Measurements from ENCODE around the gene LRCH1.

LRCH1 gene

GRCh38 chr13:46536341-46536740 is 16.6 kb upstream of the LRCH1 start:
- no peak for DNase-seq

DNA sequence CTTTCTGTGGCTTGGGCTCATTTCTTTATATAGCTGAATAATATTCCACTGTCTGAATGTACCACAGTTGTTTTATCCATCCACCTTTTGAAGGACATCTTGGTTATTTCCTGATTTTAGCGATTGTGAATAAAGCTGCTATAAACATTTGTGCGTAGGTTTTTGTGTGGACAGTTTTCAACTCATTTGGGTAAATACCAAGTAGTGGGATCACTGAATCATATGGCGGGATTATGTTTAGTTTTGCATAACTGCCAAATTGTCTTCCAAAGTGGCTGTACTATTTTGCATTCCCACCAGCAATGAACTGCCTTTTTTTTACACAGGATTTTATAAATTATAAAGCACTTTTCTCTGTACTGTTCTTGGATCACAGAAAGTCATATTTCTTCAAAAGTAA is 13.7 kb upstream of the LRCH1 start:
- no peak for DNase-seq

DNA sequence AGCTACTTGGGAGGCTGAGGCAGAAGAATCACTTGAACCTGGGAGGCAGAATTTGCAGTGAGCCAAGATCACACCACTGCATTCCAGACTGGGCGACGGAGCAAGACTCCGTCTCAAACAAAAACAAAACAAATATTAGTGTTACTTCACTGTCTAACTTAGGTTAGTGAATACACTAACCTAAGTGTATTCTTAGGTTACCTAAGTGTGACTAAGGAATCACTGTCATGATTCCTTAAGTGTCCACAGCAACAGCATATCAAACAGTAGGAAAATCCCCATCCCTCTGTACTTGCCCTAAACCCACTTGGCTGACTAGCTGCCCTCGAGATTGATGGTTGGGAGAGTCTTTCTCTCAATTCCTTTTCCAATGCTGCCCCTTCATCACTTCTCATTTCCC is 11.8 kb upstream of the LRCH1 start:
- no peak for DNase-seq

DNA sequence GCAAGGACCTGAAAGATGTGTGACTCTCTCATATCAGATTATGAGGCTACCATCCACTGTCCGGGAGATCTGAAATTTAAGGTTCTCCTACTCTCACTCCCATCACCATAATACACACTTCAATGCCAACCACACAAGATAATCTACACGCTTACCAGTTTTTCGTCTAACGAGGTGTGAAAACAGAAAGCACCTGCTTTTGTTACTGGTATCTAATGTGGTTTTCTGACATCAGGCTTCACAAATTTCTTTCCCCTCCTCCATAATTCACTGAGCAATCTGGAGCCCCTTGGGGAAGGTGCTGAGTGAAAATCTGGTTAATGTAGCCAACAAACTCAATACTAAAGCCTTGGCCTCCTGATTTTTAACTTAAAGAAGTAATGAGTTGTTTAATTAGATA is 10.1 kb upstream of the LRCH1 start:
- no peak for DNase-seq

GRCh38 chr13:46543287-46543686 is 9.7 kb upstream of the LRCH1 start:
- DNase-seq = no peak

GRCh38 chr13:46544208-46544607 is 8.8 kb upstream of the LRCH1 start:
- DNase-seq = no peak

GRCh38 chr13:46544811-46545210 is 8.2 kb upstream of the LRCH1 start:
- DNase-seq = no peak

GRCh38 chr13:46546084-46546768 is 6.7 kb upstream of the LRCH1 start:
- DNase-seq = no peak

DNA sequence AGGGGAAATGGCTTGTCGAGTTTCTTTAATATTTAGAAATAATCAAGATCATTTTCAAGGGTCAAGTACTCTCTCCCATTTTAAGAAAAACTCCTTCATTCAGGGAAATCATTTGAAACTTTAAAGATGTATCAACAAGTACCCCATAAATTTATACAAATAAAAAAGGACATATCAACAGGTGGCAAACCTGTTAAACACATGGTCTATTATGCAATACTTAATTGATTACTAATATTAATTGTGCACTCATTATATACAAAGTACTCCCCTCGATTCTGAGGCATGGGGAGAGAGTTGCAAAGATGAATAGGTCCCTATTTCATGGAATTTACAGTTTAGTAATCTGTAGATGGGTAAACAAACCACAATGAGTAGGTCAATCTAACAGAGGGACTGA is 2.1 kb upstream of the LRCH1 start:
- DNase-seq = no peak

DNA sequence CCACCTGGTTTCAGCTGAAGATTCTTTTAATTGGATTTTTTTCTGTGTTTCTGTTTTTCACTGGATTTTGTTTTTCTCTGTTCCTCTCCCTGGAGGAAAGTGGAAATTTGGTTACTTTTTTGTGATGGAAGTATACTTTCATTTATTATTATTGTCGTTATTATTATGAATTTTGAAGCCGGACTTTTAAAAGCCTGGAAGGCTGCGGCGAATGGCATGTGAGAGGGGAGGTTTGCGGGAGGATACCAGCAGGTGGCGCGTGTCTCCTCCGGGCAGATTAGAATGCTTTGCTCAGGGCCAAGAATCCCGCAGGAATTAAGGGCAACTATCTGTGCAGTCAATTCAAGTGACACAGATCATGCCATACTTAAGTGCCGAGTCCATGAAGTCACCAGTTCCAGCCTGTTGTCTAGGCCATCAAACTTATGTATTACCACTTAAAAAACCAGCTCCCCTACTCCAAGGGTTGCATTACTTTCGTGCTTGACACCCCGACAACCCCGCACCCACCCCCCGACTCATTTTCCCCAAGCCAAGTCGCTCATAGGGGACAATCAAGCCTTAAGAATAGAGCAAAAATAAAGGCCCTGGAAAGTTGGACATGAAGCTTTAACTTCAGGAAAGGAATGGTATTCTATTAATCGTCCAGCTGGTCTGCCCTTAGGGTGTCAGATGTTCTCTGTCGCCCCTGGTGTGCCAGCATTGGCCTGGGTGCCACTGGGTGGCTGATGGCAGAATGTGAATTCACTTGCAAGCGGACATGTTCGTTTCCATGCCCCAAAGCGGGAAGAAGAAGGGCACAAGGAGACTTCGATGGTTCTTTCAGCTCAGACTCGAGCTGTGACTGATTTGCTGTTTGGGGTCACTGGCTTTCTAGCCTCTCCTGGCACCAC is 1.3 kb upstream of the LRCH1 start:
- peak in 3 of 4 experiments; percentile 16 to 43 (median 31) for DNase-seq

GRCh38 chr13:46552303-46552682 is 677 bp upstream of the LRCH1 start:
- DNase-seq = no peak

DNA sequence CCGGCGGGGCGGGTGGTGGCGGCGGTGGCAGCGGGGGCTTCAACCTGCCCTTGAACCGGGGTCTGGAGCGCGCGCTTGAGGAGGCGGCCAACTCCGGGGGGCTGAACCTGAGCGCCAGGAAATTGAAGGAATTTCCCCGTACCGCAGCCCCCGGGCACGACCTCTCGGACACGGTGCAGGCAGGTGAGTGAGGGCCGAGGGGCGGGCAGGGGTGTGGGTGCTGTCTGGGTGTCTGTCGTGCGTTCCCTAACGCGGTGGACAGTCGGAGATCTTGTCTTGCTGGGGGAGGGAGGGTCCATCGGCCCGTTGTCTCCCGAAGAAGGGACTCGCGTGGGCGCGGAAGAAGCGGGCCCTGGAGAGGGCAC is 533 bp downstream of the LRCH1 start:
- DNase-seq = peak in 2 of 4 experiments; percentile 15 to 23

DNA sequence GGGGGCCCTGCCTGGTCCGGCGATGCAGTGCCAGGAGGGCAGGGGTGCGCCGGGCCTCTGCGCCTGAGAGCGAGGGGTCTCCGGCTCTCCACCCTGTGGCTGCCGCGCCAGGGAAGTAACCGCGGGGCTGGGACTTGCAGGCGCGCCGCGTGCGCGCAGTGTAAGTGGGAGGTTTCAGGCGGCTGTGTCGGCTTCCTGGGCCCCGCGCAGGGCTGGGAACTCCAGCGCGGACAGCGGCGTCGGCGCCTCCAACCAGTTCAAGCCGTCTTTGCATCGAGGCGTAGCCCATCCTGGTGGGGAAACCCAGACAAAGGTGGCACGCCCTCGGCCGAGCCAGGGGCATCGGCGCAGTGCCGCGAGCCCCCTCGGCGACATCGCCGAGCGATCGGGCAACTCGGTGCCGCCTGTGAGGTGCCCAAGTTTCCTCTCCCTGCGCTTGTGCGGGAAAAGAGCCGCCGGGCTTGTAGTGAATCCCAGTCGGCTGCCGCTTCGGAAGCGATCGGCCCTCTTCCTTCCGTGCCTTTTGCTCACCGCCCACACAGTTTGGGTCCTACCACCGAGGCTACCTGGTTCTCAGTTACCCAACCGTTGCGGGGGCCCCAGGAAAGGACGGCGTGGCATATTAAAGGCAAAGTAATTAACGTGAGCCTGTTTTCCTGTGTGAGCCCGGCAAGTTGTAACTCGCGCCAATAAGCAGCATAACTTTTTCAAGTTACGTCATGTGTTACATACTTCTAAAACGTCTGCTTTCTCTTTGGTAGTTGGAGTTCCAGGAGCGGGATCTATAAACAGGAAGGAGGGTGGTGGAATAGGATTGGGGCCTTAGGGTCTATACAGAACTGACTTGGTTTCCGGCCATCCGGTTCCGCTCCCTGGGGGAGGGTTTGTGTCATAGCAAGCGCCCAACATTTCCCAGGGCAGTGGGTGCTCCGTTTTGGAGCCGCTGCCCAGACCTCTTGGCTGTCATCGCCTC is 1.2 kb downstream of the LRCH1 start:
- DNase-seq = peak; percentile 34 to 48 (median 44)

DNA sequence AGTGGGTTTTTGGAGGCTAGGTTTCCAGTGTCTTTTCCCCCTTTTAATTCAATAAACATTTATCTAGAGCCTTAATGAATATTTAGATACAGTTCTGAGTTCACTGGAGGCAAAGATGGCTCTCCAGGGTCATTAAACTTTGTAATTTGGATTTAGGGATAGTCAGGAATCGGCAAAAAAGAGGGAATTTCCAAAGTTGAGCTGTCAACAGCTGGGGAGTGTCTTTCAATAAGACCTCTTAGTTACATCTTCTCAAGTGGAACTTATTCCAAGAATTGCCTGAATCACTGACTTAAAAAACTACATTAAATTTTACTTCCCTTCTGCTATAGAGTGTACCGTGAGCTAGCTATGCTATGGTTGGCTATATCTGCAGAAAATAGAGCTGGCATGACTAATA is 2.0 kb downstream of the LRCH1 start:
- DNase-seq = no peak

- DNase-seq = no peak
Measured at GRCh38 chr13:46555722-46556417, 2.9 kb downstream of the LRCH1 start.

DNA sequence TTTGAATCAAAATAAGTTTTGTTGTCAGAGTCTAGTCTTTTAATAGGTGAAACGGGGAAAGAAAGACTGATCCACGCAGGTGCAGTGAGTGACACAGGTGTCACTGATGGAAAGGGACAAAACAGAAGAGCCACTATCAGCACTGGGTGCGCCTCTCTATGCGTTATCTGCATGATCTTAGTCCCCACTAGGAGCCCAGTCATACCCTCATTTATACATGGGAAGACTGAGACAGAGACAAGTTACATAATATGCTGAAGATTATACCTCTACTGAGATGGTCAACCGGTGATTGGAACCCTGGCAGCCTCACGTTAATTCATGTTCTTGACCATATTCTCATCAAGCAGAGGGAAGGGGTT is 3.4 kb downstream of the LRCH1 start:
- no peak for DNase-seq

GRCh38 chr13:46559272-46559805 is 6.4 kb downstream of the LRCH1 start:
- no peak for DNase-seq

GRCh38 chr13:46560778-46561177 is 7.8 kb downstream of the LRCH1 start:
- no peak for DNase-seq

DNA sequence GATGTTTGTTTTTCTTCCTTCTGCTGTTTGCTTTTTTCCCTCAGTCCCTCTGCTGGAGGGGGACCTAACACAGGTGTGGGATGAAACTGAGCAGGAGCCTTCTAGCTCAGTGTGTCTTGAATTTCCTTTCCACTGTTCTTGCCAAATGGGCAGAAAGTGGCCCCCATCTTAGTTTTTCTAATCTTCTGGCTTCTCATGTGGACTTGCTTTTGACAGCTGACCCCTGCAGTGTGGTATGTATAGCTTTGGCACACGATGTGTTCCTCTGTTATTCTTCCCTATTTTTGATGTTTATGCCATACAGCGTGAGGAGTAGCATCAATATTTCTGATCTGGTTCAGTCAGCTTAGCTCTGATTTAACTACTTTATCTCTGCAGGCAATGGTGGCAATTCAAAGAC is 8.3 kb downstream of the LRCH1 start:
- no peak for DNase-seq

DNA sequence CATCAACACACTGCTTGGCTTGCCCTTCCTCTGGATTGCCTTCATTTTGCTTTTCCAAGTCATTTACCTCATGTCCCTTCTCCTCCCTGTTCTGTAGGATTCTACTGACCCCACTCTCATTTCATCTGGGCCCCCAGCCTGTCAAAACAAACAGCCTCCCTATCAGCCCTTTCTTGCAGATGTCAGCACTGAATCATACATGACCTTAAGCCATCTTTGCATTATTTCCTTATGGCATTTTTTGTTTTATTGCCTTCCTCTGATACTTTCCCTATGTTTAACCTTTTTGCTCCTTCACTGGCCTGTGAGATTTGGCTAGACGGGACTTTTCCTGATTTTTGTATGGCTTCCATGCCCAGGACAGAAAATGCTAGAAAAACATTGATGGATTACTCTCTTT is 8.7 kb downstream of the LRCH1 start:
- DNase-seq = no peak

DNA sequence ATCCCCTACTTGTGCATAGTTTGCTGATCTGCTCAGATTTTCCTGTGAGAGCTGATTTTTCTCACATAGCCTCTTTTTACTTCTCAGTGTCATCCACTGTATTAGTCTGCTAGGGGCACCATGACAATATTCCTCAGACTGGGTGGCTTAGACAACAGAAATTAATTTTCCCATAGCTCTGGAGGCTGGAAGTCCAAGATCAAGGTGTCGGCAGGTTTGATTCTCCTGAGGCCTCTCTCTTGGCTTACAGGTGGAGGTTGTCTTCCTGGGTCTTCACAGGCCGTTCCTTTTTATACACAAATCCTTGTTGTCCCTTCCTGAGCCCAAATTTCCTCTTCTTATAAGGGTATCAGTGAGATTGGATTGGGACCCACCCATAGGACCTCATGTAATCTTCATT is 9.2 kb downstream of the LRCH1 start:
- no peak for DNase-seq

- no peak for DNase-seq
Measured at GRCh38 chr13:46562581-46562980, 9.6 kb downstream of the LRCH1 start.
